ENCODE measurements around the gene SNX21. TPM values are rescaled to one million over a fixed set of nuclear protein-coding genes. Genes with fewer than 3 reads are reported as not detected.

SNX21 gene
- total and polyA plus RNA-seq, 9 of the 15 experiments (the other 6 are each of a cell fraction or from before 2014, with no cell fraction given): 0.10 to 1.2 (median 0.42) TPM

DNA sequence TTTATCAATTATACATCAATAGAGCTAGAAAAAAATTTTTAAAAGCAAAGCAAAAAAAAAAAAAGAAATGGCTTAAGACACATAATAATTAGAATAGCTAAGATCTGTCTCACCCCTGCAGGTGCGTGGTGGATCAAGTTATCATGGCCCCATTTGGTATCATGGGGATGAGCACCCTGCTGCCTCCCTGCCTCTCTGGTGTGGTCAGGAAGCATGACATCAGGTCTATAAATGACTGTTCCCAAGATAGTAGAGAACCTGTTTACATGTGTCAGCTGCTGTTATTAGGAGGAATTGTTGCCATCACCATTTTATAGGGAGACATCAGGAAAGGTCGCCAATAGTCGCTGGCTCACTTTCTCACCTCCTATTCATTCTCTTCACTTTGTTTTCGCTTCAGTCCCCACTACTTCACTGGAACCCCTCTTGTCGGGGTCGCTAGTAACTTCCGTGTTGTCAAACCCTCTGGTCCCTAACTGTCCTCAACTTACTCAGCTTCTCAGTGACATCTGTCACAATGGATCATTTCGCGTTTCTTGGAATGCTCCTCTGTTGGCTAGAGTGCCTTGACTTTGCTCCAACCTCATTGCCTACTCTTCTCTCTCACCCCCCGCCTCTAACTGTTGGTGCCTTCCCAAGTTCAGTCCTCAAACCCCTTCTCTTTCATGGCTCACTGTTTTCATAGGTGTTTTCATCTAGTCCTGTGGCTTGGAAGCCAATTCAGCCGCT is 37.1 kb upstream of the SNX21 start:
- peaks cover 11% of the 10 kb centered on the region for H3K79me2 ChIP-seq (ENCODE audit: control insufficient read depth, insufficient read depth, low read length)
- no peaks in the 10 kb centered on the region for H3K9me3 ChIP-seq (replicated peaks; ENCODE audit: control insufficient read depth, insufficient read depth, low read depth, low read length)
- peaks cover 45% of the 10 kb centered on the region; the same call in 2 of the 3 replicates for H3K36me3 ChIP-seq (ENCODE audit: control insufficient read depth, insufficient read depth, low read length)
- intact Hi-C loops (cut with micrococcal nuclease): loop anchor here (5.0 to 10.0 kb wide), 2 partner anchors 91 to 138 kb away; partner anchors contain the start of genes PCIF1 and SPATA25
- FAIRE-seq (no peak), DNase-seq (ENCODE audit: extremely low read depth in 1 of 4, low spot score in 3 of 4) (no peak), ATAC-seq (no peak)
- no peak overlapping the region for H2AFZ ChIP-seq (ENCODE audit: low read depth, low read length)
- BruUV-seq (replicated peaks): no TSS peak
- no peak overlapping the region for H3K4me3 ChIP-seq
- ChIA-PET CTCF (ENCODE audit: low intra/inter-chr PET ratio) (no interaction called here), POLR2A (interaction anchor here (0.7 kb wide), 1 partner anchor 153 kb away, joined by 3 read pairs; no protein-coding TSS in a partner anchor)
- H3K9me1 ChIP-seq (ENCODE audit: control insufficient read depth, insufficient read depth, low read length): no peaks in the 10 kb centered on the region
- 0 out of 2 replicates have a peak, but pooled peaks cover 3% of the 10 kb centered on the region for H4K20me1 ChIP-seq (replicated peaks; ENCODE audit: control insufficient read depth, insufficient read depth, low read length)
- WGBS (ENCODE audit: insufficient coverage, low coverage, missing lambda C conversion rate): 96% methylated on average over 11 of the region's 11 CpGs
- no peak overlapping the region for H3K9ac ChIP-seq (ENCODE audit: insufficient read depth in 1 of 2, low read depth in 2 of 2, low read length in 2 of 2)
- no peak overlapping the region for H3K4me2 ChIP-seq (ENCODE audit: insufficient read depth, low read length)
- peaks cover 6 to 9% of the 10 kb centered on the region in 2 experiments; a peak in 3 of 5 replicates for H3K4me1 ChIP-seq (replicated peaks in 1 of 2; ENCODE audit: control insufficient read depth in 2 of 2, insufficient read depth in 2 of 2, low read length in 2 of 2)
- H3K27ac ChIP-seq (ENCODE audit: extremely low read depth, low read depth, low read length): no peak overlapping the region
- TF ChIP-seq ZNF175 (CRISPR knock-in tag; IDR thresholded peaks at IDR 0.05; ENCODE audit: low read depth): no peak
- TF ChIP-seq NFE2L1 (tag; IDR thresholded peaks at IDR 0.05; ENCODE audit: borderline replicate concordance, low read depth): no peak
- no peak for TF ChIP-seq SIN3B (IDR thresholded peaks at IDR 0.05; ENCODE audit: low read depth)
- TF ChIP-seq, protein P1, sequence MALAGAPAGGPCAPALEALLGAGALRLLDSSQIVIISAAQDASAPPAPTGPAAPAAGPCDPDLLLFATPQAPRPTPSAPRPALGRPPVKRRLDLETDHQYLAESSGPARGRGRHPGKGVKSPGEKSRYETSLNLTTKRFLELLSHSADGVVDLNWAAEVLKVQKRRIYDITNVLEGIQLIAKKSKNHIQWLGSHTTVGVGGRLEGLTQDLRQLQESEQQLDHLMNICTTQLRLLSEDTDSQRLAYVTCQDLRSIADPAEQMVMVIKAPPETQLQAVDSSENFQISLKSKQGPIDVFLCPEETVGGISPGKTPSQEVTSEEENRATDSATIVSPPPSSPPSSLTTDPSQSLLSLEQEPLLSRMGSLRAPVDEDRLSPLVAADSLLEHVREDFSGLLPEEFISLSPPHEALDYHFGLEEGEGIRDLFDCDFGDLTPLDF (CRISPR knock-in tag; IDR thresholded peaks at IDR 0.05): no peak
- no peak for TF ChIP-seq RBBP5 (IDR thresholded peaks at IDR 0.05; ENCODE audit: borderline replicate concordance, insufficient read depth, low read length, poor library complexity, severe bottlenecking)
- no peak for TF ChIP-seq CBFA2T3 (IDR thresholded peaks at IDR 0.05)
- TF ChIP-seq NR3C1 (CRISPR knock-in tag; IDR thresholded peaks at IDR 0.05): no peak
- TF ChIP-seq RFX1 (IDR thresholded peaks at IDR 0.05): no peak
- no peak for TF ChIP-seq SRSF3 (IDR thresholded peaks at IDR 0.05; ENCODE audit: insufficient read depth, low read length)
- TF ChIP-seq POLR2AphosphoS2 (IDR thresholded peaks at IDR 0.05; ENCODE audit: low read length): no peak
- no peak for TF ChIP-seq RBM39 (optimal IDR thresholded peaks at IDR 0.05; ENCODE audit: low read depth, low read length)
- no peak for TF ChIP-seq ZBTB7A (IDR thresholded peaks at IDR 0.05; ENCODE audit: borderline replicate concordance, control insufficient read depth, low read depth, low read length)
- TF ChIP-seq ZNF239 (CRISPR knock-in tag; IDR thresholded peaks at IDR 0.05): no peak
- TF ChIP-seq SAFB2 (IDR thresholded peaks at IDR 0.05; ENCODE audit: borderline replicate concordance, low read depth, low read length, severe bottlenecking): no peak
- no peak for TF ChIP-seq PML (IDR thresholded peaks at IDR 0.05; ENCODE audit: low read length)
- TF ChIP-seq, protein P2, sequence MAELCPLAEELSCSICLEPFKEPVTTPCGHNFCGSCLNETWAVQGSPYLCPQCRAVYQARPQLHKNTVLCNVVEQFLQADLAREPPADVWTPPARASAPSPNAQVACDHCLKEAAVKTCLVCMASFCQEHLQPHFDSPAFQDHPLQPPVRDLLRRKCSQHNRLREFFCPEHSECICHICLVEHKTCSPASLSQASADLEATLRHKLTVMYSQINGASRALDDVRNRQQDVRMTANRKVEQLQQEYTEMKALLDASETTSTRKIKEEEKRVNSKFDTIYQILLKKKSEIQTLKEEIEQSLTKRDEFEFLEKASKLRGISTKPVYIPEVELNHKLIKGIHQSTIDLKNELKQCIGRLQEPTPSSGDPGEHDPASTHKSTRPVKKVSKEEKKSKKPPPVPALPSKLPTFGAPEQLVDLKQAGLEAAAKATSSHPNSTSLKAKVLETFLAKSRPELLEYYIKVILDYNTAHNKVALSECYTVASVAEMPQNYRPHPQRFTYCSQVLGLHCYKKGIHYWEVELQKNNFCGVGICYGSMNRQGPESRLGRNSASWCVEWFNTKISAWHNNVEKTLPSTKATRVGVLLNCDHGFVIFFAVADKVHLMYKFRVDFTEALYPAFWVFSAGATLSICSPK (IDR thresholded peaks at IDR 0.05; ENCODE audit: borderline replicate concordance): no peak
- TF ChIP-seq ZKSCAN8 (CRISPR knock-in tag; IDR thresholded peaks at IDR 0.05): no peak
- TF ChIP-seq ZNF589 (CRISPR knock-in tag; IDR thresholded peaks at IDR 0.05; ENCODE audit: low read depth): no peak
- in situ Hi-C loops (cut with MboI): loop anchor here (5.0 kb wide), 1 partner anchor 166 kb away; no protein-coding TSS in a partner anchor
- no peaks in the 10 kb centered on the region for H3K27me3 ChIP-seq (ENCODE audit: control insufficient read depth in 2 of 2, insufficient read depth in 2 of 2, low read length in 2 of 2)
